H1 (cell line): ENCODE data around the gene IFI44L. TPM values are rescaled to one million over a fixed set of nuclear protein-coding genes. Genes with fewer than 3 reads are reported as not detected.

Source experiments
- CTCF ChIA-PET: fragments of 300-600 bp; sonication (Branson Sonifier 250); formaldehyde crosslinking; loops from one replicate; lab custom pipeline; 2021; ENCODE audit not compliant: partially characterized antibody; lab: Charles Lee
- POLR2A ChIA-PET: fragments of 300-600 bp; sonication (Branson Sonifier 250); formaldehyde crosslinking; loops from one replicate; lab custom pipeline; 2021; ENCODE audit warnings: inconsistent platforms; ENCODE audit not compliant: partially characterized antibody; lab: Charles Lee
- DNase-seq, 2 experiments: peaks; one replicate each; pipeline versions ENCODE4 v3.0.0 to v3.0.0-alpha.2; 2010 to 2022; ENCODE audit warnings: low spot score in 2 of 2, low read depth in 1 of 2, mixed read lengths in 1 of 2
- FAIRE-seq: peaks from 2 replicates; lab custom pipeline; 2011; peaks lifted over from hg19 to GRCh38; lab: Jason Lieb, UNC
- H2AFZ ChIP-seq: 2 replicates; pipeline ENCODE4 v1.8.1; 2012; ENCODE audit warnings: low read length, inconsistent platforms
- H2AK5ac ChIP-seq: 2 replicates; pipeline ENCODE4 v1.6.1; 2013; ENCODE audit warnings: low read depth, low read length
- H2BK120ac ChIP-seq: replicated peaks from 2 replicates; pipeline ENCODE3; 2013; ENCODE audit warnings: low read depth, low read length, inconsistent platforms
- H2BK12ac ChIP-seq: 2 replicates; pipeline ENCODE4 v1.6.1; 2013; ENCODE audit warnings: low read depth, low read length
- H2BK15ac ChIP-seq: 2 replicates; pipeline ENCODE4 v1.6.1; 2013; ENCODE audit warnings: low read length
- H2BK20ac ChIP-seq: 2 replicates; pipeline ENCODE4 v1.6.1; 2013; ENCODE audit warnings: low read length
- H2BK5ac ChIP-seq: 2 replicates; pipeline ENCODE4 v1.6.1; 2013; ENCODE audit warnings: low read depth, low read length
- H3K14ac ChIP-seq: 2 replicates; pipeline ENCODE4 v1.6.1; 2013; ENCODE audit warnings: inconsistent platforms; ENCODE audit not compliant: insufficient read length
- H3K18ac ChIP-seq: 2 replicates; pipeline ENCODE4 v1.6.1; 2013; ENCODE audit warnings: low read length; ENCODE audit errors: extremely low read depth
- H3K23ac ChIP-seq: 2 replicates; pipeline ENCODE4 v1.6.1; 2013; ENCODE audit warnings: inconsistent platforms; ENCODE audit not compliant: insufficient read length
- H3K23me2 ChIP-seq: 2 replicates; pipeline ENCODE4 v1.6.1; 2013; ENCODE audit warnings: low read depth, low read length
- H3K27ac ChIP-seq: 2 replicates; pipeline ENCODE4 v1.6.1; 2011; ENCODE audit warnings: low read depth, low read length, inconsistent platforms
- H3K27me3 ChIP-seq, 4 experiments: replicated peaks in 1 of 4; 1 replicate in 1 of 4; 2 replicates in 3 of 4; pipeline versions ENCODE4 v1.6.1 to v1.8.1; 2011 to 2013; ENCODE audit warnings: low read length in 3 of 4, mild to moderate bottlenecking in 3 of 4, inconsistent platforms in 2 of 4, mixed read lengths in 2 of 4, moderate library complexity in 1 of 4; ENCODE audit not compliant: control insufficient read depth in 3 of 4, insufficient read depth in 3 of 4; ENCODE audit errors: extremely low read depth in 1 of 4
- H3K36me3 ChIP-seq, 4 experiments: 2 replicates each; pipeline versions ENCODE4 v1.6.1 to v1.8.1; 2011 to 2013; ENCODE audit warnings: mild to moderate bottlenecking in 4 of 4, low read length in 3 of 4, moderate library complexity in 2 of 4, control low read depth in 1 of 4, inconsistent platforms in 1 of 4; ENCODE audit not compliant: insufficient read depth in 4 of 4, control insufficient read depth in 2 of 4
- H3K4ac ChIP-seq: replicated peaks from 2 replicates; pipeline ENCODE3; 2013; ENCODE audit warnings: low read length, low read depth, mixed read lengths, inconsistent platforms; ENCODE audit not compliant: insufficient read length
- H3K4me1 ChIP-seq, 4 experiments: replicated peaks in 1 of 4; 1 replicate in 1 of 4; 2 replicates in 3 of 4; pipeline versions ENCODE4 v1.6.1 to v1.8.1; 2011 to 2013; ENCODE audit warnings: low read length in 3 of 4, inconsistent platforms in 2 of 4, mixed read lengths in 1 of 4; ENCODE audit not compliant: insufficient read depth in 4 of 4, control insufficient read depth in 3 of 4
- H3K4me2 ChIP-seq, 2 experiments: 2 replicates each; pipeline versions ENCODE4 v1.6.1 to v1.8.1; 2011 to 2013; ENCODE audit warnings: low read depth in 2 of 2, low read length in 2 of 2, control low read depth in 1 of 2, inconsistent platforms in 1 of 2, mild to moderate bottlenecking in 1 of 2; ENCODE audit not compliant: insufficient read depth in 1 of 2
- H3K4me3 ChIP-seq, 4 experiments: fragments of 200-600, 300-600 bp in 1 of 4; sonication (generic), shearing (Covaris generic), sonication (Bioruptor Twin) in 1 of 4; 2 replicates each; pipeline versions ENCODE4 v1.5.1 to v1.8.1; 2011 to 2016; ENCODE audit warnings: low read length in 4 of 4, low read depth in 3 of 4, control low read depth in 2 of 4, inconsistent platforms in 2 of 4, mild to moderate bottlenecking in 2 of 4, mixed read lengths in 1 of 4, moderate library complexity in 1 of 4; ENCODE audit not compliant: insufficient read depth in 2 of 4; ENCODE audit errors: extremely low read depth in 1 of 4
- H3K56ac ChIP-seq: replicated peaks from 2 replicates; pipeline ENCODE3; 2013; ENCODE audit warnings: low read depth, mild to moderate bottlenecking, mixed read lengths, low read length, inconsistent platforms; ENCODE audit not compliant: insufficient read length
- H3K79me1 ChIP-seq: 2 replicates; pipeline ENCODE4 v1.6.1; 2013; ENCODE audit warnings: low read depth, low read length, control low read depth
- H3K79me2 ChIP-seq, 2 experiments: 2 replicates each; pipeline versions ENCODE4 v1.6.1 to v1.8.1; 2012 to 2013; ENCODE audit warnings: low read length in 2 of 2, mild to moderate bottlenecking in 2 of 2, inconsistent platforms in 1 of 2; ENCODE audit not compliant: insufficient read depth in 2 of 2, control insufficient read depth in 1 of 2
- H3K9ac ChIP-seq, 4 experiments: replicated peaks in 1 of 4; 1 replicate in 1 of 4; 2 replicates in 3 of 4; pipeline versions ENCODE4 v1.6.1 to v1.8.1; 2011 to 2013; ENCODE audit warnings: low read depth in 3 of 4, low read length in 3 of 4, control low read depth in 2 of 4, mild to moderate bottlenecking in 2 of 4, moderate library complexity in 2 of 4, inconsistent platforms in 1 of 4; ENCODE audit errors: extremely low read depth in 1 of 4
- H3K9me3 ChIP-seq, 2 experiments: 2 replicates each; pipeline versions ENCODE4 v1.6.1 to v1.8.1; 2012 to 2013; ENCODE audit warnings: mild to moderate bottlenecking in 2 of 2, moderate library complexity in 2 of 2, control low read depth in 1 of 2, inconsistent platforms in 1 of 2, low read depth in 1 of 2, low read length in 1 of 2, mixed read lengths in 1 of 2; ENCODE audit not compliant: insufficient read depth in 2 of 2
- H4K20me1 ChIP-seq, 2 experiments: replicated peaks in 1 of 2; 2 replicates each; pipeline versions ENCODE3 to v1.8.1; 2011 to 2013; ENCODE audit warnings: inconsistent platforms in 2 of 2, low read length in 2 of 2, mild to moderate bottlenecking in 1 of 2; ENCODE audit not compliant: insufficient read depth in 2 of 2, control insufficient read depth in 1 of 2
- H4K5ac ChIP-seq: 2 replicates; pipeline ENCODE4 v1.6.1; 2013; ENCODE audit warnings: low read length, low read depth, mixed read lengths, inconsistent platforms; ENCODE audit not compliant: insufficient read length
- H4K8ac ChIP-seq: 2 replicates; pipeline ENCODE4 v1.8.0; 2013; ENCODE audit warnings: mild to moderate bottlenecking, moderate library complexity, low read length, inconsistent platforms; ENCODE audit not compliant: insufficient read depth; ENCODE audit errors: extremely low read depth
- H4K91ac ChIP-seq: replicated peaks from 2 replicates; pipeline ENCODE3; 2013; ENCODE audit warnings: low read length, mixed read lengths, inconsistent platforms; ENCODE audit not compliant: insufficient read length
- CHD1 ChIP-seq: IDR thresholded peaks from 2 replicates; pipeline ENCODE4 v1.6.1; 2012; ENCODE audit warnings: low read depth, low read length, improper control_type of control experiment
- CREB1 ChIP-seq: IDR thresholded peaks from 2 replicates; pipeline ENCODE4 v1.6.1; 2012; ENCODE audit warnings: inconsistent platforms
- KDM5A ChIP-seq: fragments of 200-600 bp; IDR thresholded peaks from 2 replicates; pipeline ENCODE4 v1.7.1; 2012; ENCODE audit warnings: mild to moderate bottlenecking, low read length, inconsistent platforms, mixed read lengths
- MAFK ChIP-seq: IDR thresholded peaks from 2 replicates; pipeline ENCODE4 v1.6.1; 2012; ENCODE audit warnings: low read depth, mild to moderate bottlenecking, improper control_type of control experiment, low read length
- POLR2A ChIP-seq, 2 experiments: IDR thresholded peaks; 1 replicate in 1 of 2; 2 replicates in 1 of 2; pipeline ENCODE4 v1.6.1; 2011; ENCODE audit warnings: low read depth in 2 of 2, low read length in 2 of 2, mild to moderate bottlenecking in 2 of 2; ENCODE audit errors: control extremely low read depth in 1 of 2
- POU5F1 ChIP-seq: IDR thresholded peaks from 2 replicates; pipeline ENCODE4 v1.6.1; 2011; ENCODE audit warnings: low read depth, mild to moderate bottlenecking, low read length, moderate library complexity
- RBBP5 ChIP-seq: IDR thresholded peaks from 2 replicates; pipeline ENCODE4 v1.7.1; 2012; ENCODE audit warnings: low read depth, mild to moderate bottlenecking, inconsistent platforms, low read length, moderate library complexity, borderline replicate concordance
- RFX5 ChIP-seq: IDR thresholded peaks from 2 replicates; pipeline ENCODE4 v1.6.1; 2011; ENCODE audit warnings: low read depth, low read length, improper control_type of control experiment, borderline replicate concordance
- SAP30 ChIP-seq: fragments of 300-600 bp; sonication (generic); IDR thresholded peaks from 2 replicates; pipeline ENCODE4 v1.7.1; 2012; ENCODE audit warnings: low read length, moderate library complexity, mild to moderate bottlenecking, inconsistent platforms; ENCODE audit not compliant: insufficient read depth, insufficient replicate concordance
- SP4 ChIP-seq: IDR thresholded peaks from 2 replicates; pipeline ENCODE4 v1.6.1; 2012; ENCODE audit warnings: low read length, inconsistent platforms
- SRF ChIP-seq: IDR thresholded peaks from 2 replicates; pipeline ENCODE4 v1.6.1; 2011; ENCODE audit warnings: mild to moderate bottlenecking, low read depth, low read length, moderate library complexity
- WGBS, 2 experiments: shearing (Covaris generic) in 1 of 2; methylation state at CpG; one replicate each; pipeline versions ENCODE4 v1.1.6 to v1.1.7; 2013 to 2015; ENCODE audit warnings: low lambda C conversion rate in 2 of 2, mixed read lengths in 2 of 2, inconsistent platforms in 1 of 2, low coverage in 1 of 2, missing lambda C conversion rate in 1 of 2; ENCODE audit not compliant: insufficient replicate concordance in 2 of 2, insufficient coverage in 1 of 2, insufficient read length in 1 of 2; ENCODE audit errors: extremely low coverage in 1 of 2, missing lambda C conversion rate in 1 of 2; 5-methylcytosine and 5-hydroxymethylcytosine counted together
- polyA plus RNA-seq, 7 experiments: library from polyadenylated mRNA; depleted of rRNA in 3 of 7; stranded (reverse) in 5 of 7; unstranded in 2 of 7; fragments of >200 nt in 5 of 7; fragments of 200-250 nt in 2 of 7; gene quantifications; 1 replicate in 5 of 7; 2 replicates in 1 of 7; 4 replicates in 1 of 7; pipeline versions ENCODE4 v1.2.1 to v1.2.3, GENCODE V29; 2011 to 2013; ENCODE audit warnings: missing spikeins in 2 of 7, mixed read lengths in 2 of 7
- total RNA-seq: library from RNA; stranded (reverse); fragmentation: NEBNext Ultra II Directional; extraction: Animal tissue kit (Norgen Biotek cat#: 25700); gene quantifications from 2 replicates; pipeline ENCODE4 v1.2.1, GENCODE V29; 2021

IFI44L gene
- total and polyA plus RNA-seq, 2 of the 8 experiments (the other 6 are each of a cell fraction or from before 2014, with no cell fraction given) = not detected

DNA sequence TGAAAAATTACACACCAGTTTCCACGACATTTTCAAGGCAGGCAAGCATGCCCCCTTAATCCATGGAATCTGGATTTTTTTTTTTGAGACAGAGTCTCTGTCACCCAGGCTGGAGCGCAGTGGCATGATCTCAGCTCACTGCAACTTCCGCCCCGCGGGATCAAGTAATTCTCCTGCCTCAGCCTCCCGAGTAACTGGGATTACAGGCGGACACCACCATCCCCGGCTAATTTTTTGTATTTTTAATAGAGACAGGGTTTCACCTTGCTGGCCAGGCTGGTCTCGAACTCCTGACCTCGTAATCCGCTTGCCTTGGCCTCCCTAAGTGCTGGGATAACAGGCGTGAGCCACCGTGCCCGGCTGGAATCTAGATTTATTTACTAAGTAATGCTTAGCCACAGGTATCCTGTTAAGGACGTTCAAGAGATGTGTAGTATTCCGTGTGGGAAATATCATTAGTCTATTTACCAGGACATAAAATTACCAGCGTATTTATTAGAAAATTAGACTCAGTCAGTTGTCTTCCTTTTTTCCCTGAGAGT, 31.8 kb downstream of the IFI44L start:
- Histone ChIP-seq H4K8ac (no peak overlapping the region), H4K91ac (no peak overlapping the region), H3K23me2 (no peaks in the 10 kb centered on the region), H3K18ac (no peak overlapping the region), H3K56ac (no peak overlapping the region), H2AFZ (no peak overlapping the region), H2BK20ac (no peak overlapping the region), H4K5ac (no peak overlapping the region), H2AK5ac (no peak overlapping the region), H3K36me3 (no peaks in the 10 kb centered on the region), H3K4me3 (no peak overlapping the region), H3K23ac (no peak overlapping the region), H3K4ac (no peak overlapping the region), H2BK5ac (no peak overlapping the region), H3K4me2 (no peak overlapping the region), H3K79me1 (no peaks in the 10 kb centered on the region), H3K9me3 (peaks cover 4 to 5% of the 10 kb centered on the region in 2 experiments; a peak in 2 of 4 replicates), H3K27me3 (peaks cover 0 to 5% (median under 1%) of the 10 kb centered on the region in 4 experiments; a peak in 5 of 7 replicates), H2BK15ac (no peak overlapping the region), H3K9ac (no peak overlapping the region), H2BK12ac (no peak overlapping the region), H3K27ac (no peak overlapping the region), H2BK120ac (no peak overlapping the region), H3K79me2 (no peaks in the 10 kb centered on the region), H3K14ac (no peak overlapping the region), H3K4me1 (no peaks in the 10 kb centered on the region), H4K20me1 (no peaks in the 10 kb centered on the region)
- ChIA-PET POLR2A (no interaction called here), CTCF (no interaction called here)
- WGBS, 2 experiments = 91% methylated on average over 17 of the region's 17 CpGs; no CpG with 5 or more reads in 1 of the 2 experiments
- DNase-seq (no peak), FAIRE-seq (no peak)
- TF ChIP-seq SAP30 = no peak
- no peak for TF ChIP-seq SRF
- no peak for TF ChIP-seq POLR2A (IDR thresholded peaks at IDR 0.05; ENCODE audit: control extremely low read depth in 1 of 2, low read depth in 2 of 2, low read length in 2 of 2)
- no peak for TF ChIP-seq KDM5A
- no peak for TF ChIP-seq RBBP5
- TF ChIP-seq MAFK = no peak
- no peak for TF ChIP-seq SP4
- no peak for TF ChIP-seq CHD1
- TF ChIP-seq POU5F1 = no peak
- no peak for TF ChIP-seq CREB1
- no peak for TF ChIP-seq RFX5
